Mammary epithelial cell (primary cell): ENCODE data around the gene NAIF1.

Experiments
- CTCF ChIP-seq, 2 donors: IDR thresholded peaks in 1 of 2; conservative IDR thresholded peaks in 1 of 2; 2 replicates each; pipeline ENCODE4 v1.5.1; 2011 to 2012; ENCODE audit warnings: inconsistent platforms in 2 of 2, low read length in 2 of 2, mild to moderate bottlenecking in 2 of 2, control low read depth in 1 of 2, low read depth in 1 of 2; ENCODE audit not compliant: insufficient read depth in 1 of 2; ENCODE audit errors: extremely low read depth in 1 of 2
- EZH2 ChIP-seq: IDR thresholded peaks from 2 replicates; pipeline ENCODE4 v1.6.1; 2012; ENCODE audit warnings: low read length, inconsistent platforms, borderline replicate concordance

GRCh38 chr9:128108269-128109049, 41.3 kb upstream of the NAIF1 start:
- TF ChIP-seq CTCF (conservative IDR thresholded peaks at IDR 0.05 in 1 of 2, IDR thresholded peaks at IDR 0.05 in 1 of 2; ENCODE audit: extremely low read depth in 1 of 2, insufficient read depth in 1 of 2, low read depth in 1 of 2, low read length in 2 of 2) (no peak), EZH2 (no peak)
